GM13977 (cell line): ENCODE results near the gene NCAM1.

Source experiments
- DNase-seq: peaks from one replicate; pipeline ENCODE4 v3.0.0; 2012; ENCODE audit warnings: low spot score
- in situ Hi-C: fragments of 300-500 bp; cut with MboI; formaldehyde crosslinking; loops from one replicate; pipeline ENCODE4 v1.12.0; 2022; ENCODE audit warnings: low sequenced_read_pairs, low pct_unique_long_range_greater_than_20kb, mixed read lengths, inconsistent platforms; ENCODE audit not compliant: unreplicated experiment
- TF ChIP-seq, protein P1 (sequence below): IDR thresholded peaks from 2 replicates; pipeline ENCODE4 v1.5.1; 2012; ENCODE audit warnings: mild to moderate bottlenecking, control low read depth; ENCODE audit not compliant: insufficient read depth; ENCODE audit errors: extremely low read depth, missing control alignments

NCAM1 gene

GRCh38 chr11:112975493-112975892 lies 14.3 kb downstream of the NCAM1 start:
- in situ Hi-C loops = no loop called here
- TF ChIP-seq, protein P1, sequence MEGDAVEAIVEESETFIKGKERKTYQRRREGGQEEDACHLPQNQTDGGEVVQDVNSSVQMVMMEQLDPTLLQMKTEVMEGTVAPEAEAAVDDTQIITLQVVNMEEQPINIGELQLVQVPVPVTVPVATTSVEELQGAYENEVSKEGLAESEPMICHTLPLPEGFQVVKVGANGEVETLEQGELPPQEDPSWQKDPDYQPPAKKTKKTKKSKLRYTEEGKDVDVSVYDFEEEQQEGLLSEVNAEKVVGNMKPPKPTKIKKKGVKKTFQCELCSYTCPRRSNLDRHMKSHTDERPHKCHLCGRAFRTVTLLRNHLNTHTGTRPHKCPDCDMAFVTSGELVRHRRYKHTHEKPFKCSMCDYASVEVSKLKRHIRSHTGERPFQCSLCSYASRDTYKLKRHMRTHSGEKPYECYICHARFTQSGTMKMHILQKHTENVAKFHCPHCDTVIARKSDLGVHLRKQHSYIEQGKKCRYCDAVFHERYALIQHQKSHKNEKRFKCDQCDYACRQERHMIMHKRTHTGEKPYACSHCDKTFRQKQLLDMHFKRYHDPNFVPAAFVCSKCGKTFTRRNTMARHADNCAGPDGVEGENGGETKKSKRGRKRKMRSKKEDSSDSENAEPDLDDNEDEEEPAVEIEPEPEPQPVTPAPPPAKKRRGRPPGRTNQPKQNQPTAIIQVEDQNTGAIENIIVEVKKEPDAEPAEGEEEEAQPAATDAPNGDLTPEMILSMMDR = no peak
- DNase-seq = no peak

DNA sequence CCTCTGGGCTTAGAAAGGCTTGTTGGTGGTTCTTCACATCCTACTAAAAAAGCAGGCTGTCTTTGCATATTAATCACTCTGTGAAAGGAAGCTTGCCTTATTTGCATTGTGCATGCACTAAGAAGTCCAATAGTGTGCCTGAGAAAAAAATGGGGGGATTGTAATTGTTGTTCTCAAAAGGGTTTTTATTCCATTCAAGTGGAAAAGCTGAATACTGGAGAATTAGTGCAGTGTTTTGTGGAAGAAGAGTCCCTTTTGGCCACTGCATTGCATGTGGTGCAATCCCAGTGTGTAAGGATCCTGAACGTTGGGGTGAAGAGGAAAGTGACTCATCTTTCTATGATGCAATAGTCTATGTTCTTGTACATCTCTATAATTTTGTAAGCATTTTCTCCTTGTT lies 16.5 kb downstream of the NCAM1 start:
- TF ChIP-seq, protein P1 = no peak
- in situ Hi-C loops = no loop called here
- DNase-seq = no peak

- in situ Hi-C loops = no loop called here
- TF ChIP-seq, protein P1 = no peak
- DNase-seq = no peak
These were observed 22.7 kb downstream of the NCAM1 start for GRCh38 chr11:112983887-112984286.

GRCh38 chr11:112989198-112989597 lies 28.0 kb downstream of the NCAM1 start:
- no peak for DNase-seq
- TF ChIP-seq, protein P1 = no peak
- in situ Hi-C loops = no loop called here

DNA sequence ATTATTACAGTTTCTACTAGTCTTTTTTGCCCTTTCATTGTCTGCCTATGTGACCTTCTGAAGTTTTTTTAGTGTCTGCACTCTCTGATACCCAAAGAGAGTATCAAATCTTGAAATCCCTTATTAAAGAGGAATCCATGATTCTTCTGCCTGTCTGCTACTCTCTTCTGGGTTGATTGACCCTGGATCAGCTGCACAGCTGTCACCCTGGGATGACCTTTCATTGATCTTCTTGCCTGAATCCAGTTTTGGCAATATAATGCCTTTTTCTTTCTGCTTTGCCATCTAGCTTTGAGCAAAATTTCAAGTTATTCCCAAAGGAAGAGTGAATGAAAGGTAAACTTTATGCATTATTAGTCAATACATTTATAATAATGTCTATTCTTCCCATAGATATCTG lies 32.6 kb downstream of the NCAM1 start:
- TF ChIP-seq, protein P1 = no peak
- in situ Hi-C loops = no loop called here
- DNase-seq = no peak

DNA sequence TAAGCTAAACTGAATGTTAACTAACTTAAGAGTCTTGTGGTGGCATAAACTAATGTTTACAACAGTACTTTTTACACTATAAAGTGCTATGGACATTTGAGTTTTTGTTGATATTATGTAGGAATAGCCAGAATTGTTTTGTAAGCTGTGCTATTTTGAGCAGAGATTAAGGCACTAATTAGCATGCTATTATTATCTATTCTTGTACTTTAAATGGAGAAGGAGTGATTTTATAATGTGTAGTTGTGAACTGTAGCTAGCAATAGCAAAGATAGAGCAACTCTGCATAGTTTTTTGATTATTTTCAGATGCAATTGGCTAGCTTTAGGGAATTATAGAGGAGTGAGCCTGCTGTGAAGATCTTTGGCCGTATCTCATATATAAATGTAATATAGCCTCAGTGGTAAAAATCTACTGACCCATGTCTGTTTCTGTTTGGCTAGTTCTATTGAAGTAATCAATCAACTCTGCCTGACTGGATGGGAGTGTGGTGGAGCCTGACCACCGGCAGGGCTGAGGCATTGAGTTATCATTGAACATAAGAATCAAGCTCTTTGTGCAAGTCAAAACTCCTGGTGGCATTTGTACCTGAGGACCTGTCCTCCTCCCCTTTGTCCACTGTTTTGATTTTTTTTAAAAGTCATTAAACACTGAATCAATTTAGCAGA lies 34.3 kb downstream of the NCAM1 start:
- in situ Hi-C loops = no loop called here
- no peak for DNase-seq
- TF ChIP-seq, protein P1 = no peak

- in situ Hi-C loops = no loop called here
- DNase-seq = no peak
- TF ChIP-seq, protein P1 = no peak
These were observed 35.8 kb downstream of the NCAM1 start for GRCh38 chr11:112996994-112997393.
